CD4-positive, alpha-beta memory T cell (primary cell): ENCODE data around the gene BBOX1. TPM values are rescaled to one million over a fixed set of nuclear protein-coding genes. Genes with fewer than 3 reads are reported as not detected.

Experiments
- polyA plus RNA-seq, 2 donors: library from polyadenylated mRNA; unstranded; fragments of 300-500 nt; fragmentation: Illumina TruSeq; gene quantifications; one replicate each; pipeline ENCODE4 v1.2.3, GENCODE V29; 2021
- total RNA-seq, 2 experiments: library from RNA; stranded (reverse); gene quantifications; one replicate each; pipeline ENCODE4 v1.2.3, GENCODE V29; 2021

Gene BBOX1
- total and polyA plus RNA-seq, 4 experiments from 2014 or later, result not detected

Other genes with a start within 250 kb of the BBOX1 start
- gene FIBIN, start 46.7 kb upstream of the BBOX1 start, total RNA-seq, result not detected
- not detected for gene FIBIN, start 46.7 kb upstream of the BBOX1 start, polyA plus RNA-seq